ENCODE results near the gene CD7.

CD7 gene

GRCh38 chr17:82354804-82355308, 37.4 kb upstream of the CD7 start:
- TF ChIP-seq CTCF (IDR thresholded peaks at IDR 0.05; ENCODE audit: low read depth, low read length, poor library complexity, severe bottlenecking) = no peak
- no peak for TF ChIP-seq EZH2phosphoT487 (IDR thresholded peaks at IDR 0.05; ENCODE audit: borderline replicate concordance, low read length)
- Histone ChIP-seq H3F3A (ENCODE audit: control insufficient read depth, insufficient read depth) (peaks cover 14% of the 10 kb centered on the region), H3K9me2 (replicated peaks; ENCODE audit: control insufficient read depth, low read length) (no peaks in the 10 kb centered on the region), H3K4me1 (ENCODE audit: control insufficient read depth, low read length) (peaks cover 37% of the 10 kb centered on the region), H3K27me3 (ENCODE audit: control insufficient read depth, low read length) (no peaks in the 10 kb centered on the region), H3K4me2 (ENCODE audit: low read length) (no peak overlapping the region), H3K79me2 (ENCODE audit: control insufficient read depth, low read length) (no peaks in the 10 kb centered on the region), H4K20me1 (ENCODE audit: control insufficient read depth, insufficient read depth, low read depth, low read length) (no peaks in the 10 kb centered on the region), H3K4me3 (ENCODE audit: low read length) (no peak overlapping the region), H3K36me3 (ENCODE audit: control insufficient read depth, low read length) (no peaks in the 10 kb centered on the region), H3K27ac (ENCODE audit: low read depth, low read length) (no peak overlapping the region), H3K9me3 (ENCODE audit: control insufficient read depth, insufficient read depth, low read length) (peaks cover 3% of the 10 kb centered on the region; the same call in 1 of the 2 replicates)

GRCh38 chr17:82353484-82353883, 36.1 kb upstream of the CD7 start:
- no peaks in the 10 kb centered on the region for H3K27me3 ChIP-seq (ENCODE audit: control insufficient read depth, low read length)
- no peaks in the 10 kb centered on the region for H4K20me1 ChIP-seq (ENCODE audit: control insufficient read depth, insufficient read depth, low read depth, low read length)
- no peak overlapping the region for H3K4me2 ChIP-seq (ENCODE audit: low read length)
- TF ChIP-seq CTCF (IDR thresholded peaks at IDR 0.05; ENCODE audit: low read depth, low read length, poor library complexity, severe bottlenecking) = no peak
- TF ChIP-seq EZH2phosphoT487 (IDR thresholded peaks at IDR 0.05; ENCODE audit: borderline replicate concordance, low read length) = no peak
- peaks cover 34% of the 10 kb centered on the region for H3K4me1 ChIP-seq (ENCODE audit: control insufficient read depth, low read length)
- no peaks in the 10 kb centered on the region for H3K36me3 ChIP-seq (ENCODE audit: control insufficient read depth, low read length)
- no peaks in the 10 kb centered on the region for H3K9me3 ChIP-seq (ENCODE audit: control insufficient read depth, insufficient read depth, low read length)
- no peaks in the 10 kb centered on the region for H3K9me2 ChIP-seq (replicated peaks; ENCODE audit: control insufficient read depth, low read length)
- no peak overlapping the region for H3K4me3 ChIP-seq (ENCODE audit: low read length)
- no peaks in the 10 kb centered on the region for H3K79me2 ChIP-seq (ENCODE audit: control insufficient read depth, low read length)
- H3K27ac ChIP-seq (ENCODE audit: low read depth, low read length) = no peak overlapping the region
- peaks cover 11% of the 10 kb centered on the region for H3F3A ChIP-seq (ENCODE audit: control insufficient read depth, insufficient read depth)

- TF ChIP-seq EZH2phosphoT487 (IDR thresholded peaks at IDR 0.05; ENCODE audit: borderline replicate concordance, low read length) = no peak
- peak; percentile 94 for TF ChIP-seq CTCF (IDR thresholded peaks at IDR 0.05; ENCODE audit: low read depth, low read length, poor library complexity, severe bottlenecking)
- H4K20me1 ChIP-seq (ENCODE audit: control insufficient read depth, insufficient read depth, low read depth, low read length) = no peaks in the 10 kb centered on the region
- no peaks in the 10 kb centered on the region for H3K27me3 ChIP-seq (ENCODE audit: control insufficient read depth, low read length)
- H3K4me2 ChIP-seq (ENCODE audit: low read length) = peak overlapping the region; percentile 71
- H3K79me2 ChIP-seq (ENCODE audit: control insufficient read depth, low read length) = no peaks in the 10 kb centered on the region
- H3F3A ChIP-seq (ENCODE audit: control insufficient read depth, insufficient read depth) = peaks cover 7% of the 10 kb centered on the region
- H3K9me3 ChIP-seq (ENCODE audit: control insufficient read depth, insufficient read depth, low read length) = no peaks in the 10 kb centered on the region
- no peaks in the 10 kb centered on the region for H3K36me3 ChIP-seq (ENCODE audit: control insufficient read depth, low read length)
- H3K4me1 ChIP-seq (ENCODE audit: control insufficient read depth, low read length) = peaks cover 31% of the 10 kb centered on the region
- peak overlapping the region; percentile 58 for H3K4me3 ChIP-seq (ENCODE audit: low read length)
- H3K27ac ChIP-seq (ENCODE audit: low read depth, low read length) = peak overlapping the region; percentile 88
- no peaks in the 10 kb centered on the region for H3K9me2 ChIP-seq (replicated peaks; ENCODE audit: control insufficient read depth, low read length)
Measured at GRCh38 chr17:82351713-82352488, 34.5 kb upstream of the CD7 start.

All from DOHH2 (cell line).